OCI-LY3 (cell line): ENCODE results near the gene SMURF2.

ENCODE experiments used
- H2AFZ ChIP-seq: fragments of 200-600, 300-600 bp; shearing (Covaris generic); 2 replicates; pipeline ENCODE4 v1.6.0; 2014; ENCODE audit warnings: antibody characterized with exemption, low read depth, low read length
- H3K27ac ChIP-seq: fragments of 200-600, 300-600 bp; sonication (generic); 2 replicates; pipeline ENCODE4 v1.5.1; 2014; ENCODE audit warnings: mild to moderate bottlenecking, low read length, moderate library complexity, mixed read lengths
- H3K27me3 ChIP-seq: fragments of 200-600, 300-600 bp; sonication (generic); 2 replicates; pipeline ENCODE4 v1.6.1; 2014; ENCODE audit warnings: low read depth, low read length, mixed read lengths
- H3K36me3 ChIP-seq: fragments of 200-600, 300-600 bp; sonication (generic); replicated peaks from 2 replicates; pipeline ENCODE3; 2014; ENCODE audit warnings: low read depth, low read length, mixed read lengths
- H3K4me1 ChIP-seq: fragments of 300-600, 200-600 bp; sonication (generic); 2 replicates; pipeline ENCODE4 v1.6.1; 2014; ENCODE audit warnings: low read length, mixed read lengths
- H3K4me2 ChIP-seq: fragments of 200-600, 300-600 bp; sonication (generic); 2 replicates; pipeline ENCODE4 v1.6.1; 2014; ENCODE audit warnings: low read length, mixed read lengths
- H3K4me3 ChIP-seq: fragments of 300-600, 200-600 bp; sonication (generic); 2 replicates; pipeline ENCODE4 v1.5.1; 2014; ENCODE audit warnings: antibody characterized with exemption, mild to moderate bottlenecking, low read length, moderate library complexity
- H3K79me2 ChIP-seq: fragments of 300-600, 200-600 bp; shearing (Covaris generic); 2 replicates; pipeline ENCODE4 v1.6.1; 2014; ENCODE audit warnings: mild to moderate bottlenecking, low read length, mixed read lengths
- H3K9ac ChIP-seq: fragments of 300-600, 200-600 bp; shearing (Covaris generic); 2 replicates; pipeline ENCODE4 v1.6.0; 2014; ENCODE audit warnings: mild to moderate bottlenecking, low read length, moderate library complexity
- H3K9me3 ChIP-seq: fragments of 200-600, 300-600 bp; shearing (Covaris generic); 2 replicates; pipeline ENCODE4 v1.6.1; 2014; ENCODE audit warnings: low read length, mixed read lengths; ENCODE audit not compliant: insufficient read depth
- H4K20me1 ChIP-seq: fragments of 200-600, 300-600 bp; sonication (generic); 2 replicates; pipeline ENCODE4 v1.6.1; 2016; ENCODE audit warnings: low read length, mixed read lengths; ENCODE audit not compliant: insufficient read depth
- EZH2phosphoT487 ChIP-seq: fragments of 200-600 bp; shearing (Covaris generic); IDR thresholded peaks from 2 replicates; pipeline ENCODE4 v1.6.1; 2018; ENCODE audit warnings: antibody characterized with exemption, mixed run types, low read depth
- TF ChIP-seq, protein P1 (sequence below): fragments of 200-600, 300-600 bp; sonication (generic); IDR thresholded peaks from 2 replicates; pipeline ENCODE4 v1.5.1; 2014; ENCODE audit warnings: antibody characterized with exemption, low read length, low read depth

The SMURF2 gene

DNA sequence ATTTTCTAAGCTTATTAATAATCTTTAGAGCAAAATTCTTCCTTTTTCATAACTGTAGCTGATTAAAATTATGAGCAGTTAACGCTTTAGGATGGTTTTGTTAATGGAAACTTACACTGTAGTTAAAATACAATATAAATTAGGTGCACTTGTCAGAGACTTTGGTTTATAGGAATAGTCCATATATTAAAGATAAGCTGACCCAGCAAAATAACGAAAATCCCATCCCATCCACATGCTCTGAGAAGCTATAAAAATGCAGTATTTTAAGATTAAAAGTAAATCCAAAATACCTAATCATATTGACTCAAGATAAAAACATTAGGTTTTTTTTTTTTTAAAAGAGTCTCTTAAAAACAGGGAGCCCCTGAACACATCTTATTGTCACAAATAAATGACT is 117.4 kb downstream of the SMURF2 start:
- no peak overlapping the region for H3K4me2 ChIP-seq
- TF ChIP-seq EZH2phosphoT487, result no peak
- TF ChIP-seq, protein P1, sequence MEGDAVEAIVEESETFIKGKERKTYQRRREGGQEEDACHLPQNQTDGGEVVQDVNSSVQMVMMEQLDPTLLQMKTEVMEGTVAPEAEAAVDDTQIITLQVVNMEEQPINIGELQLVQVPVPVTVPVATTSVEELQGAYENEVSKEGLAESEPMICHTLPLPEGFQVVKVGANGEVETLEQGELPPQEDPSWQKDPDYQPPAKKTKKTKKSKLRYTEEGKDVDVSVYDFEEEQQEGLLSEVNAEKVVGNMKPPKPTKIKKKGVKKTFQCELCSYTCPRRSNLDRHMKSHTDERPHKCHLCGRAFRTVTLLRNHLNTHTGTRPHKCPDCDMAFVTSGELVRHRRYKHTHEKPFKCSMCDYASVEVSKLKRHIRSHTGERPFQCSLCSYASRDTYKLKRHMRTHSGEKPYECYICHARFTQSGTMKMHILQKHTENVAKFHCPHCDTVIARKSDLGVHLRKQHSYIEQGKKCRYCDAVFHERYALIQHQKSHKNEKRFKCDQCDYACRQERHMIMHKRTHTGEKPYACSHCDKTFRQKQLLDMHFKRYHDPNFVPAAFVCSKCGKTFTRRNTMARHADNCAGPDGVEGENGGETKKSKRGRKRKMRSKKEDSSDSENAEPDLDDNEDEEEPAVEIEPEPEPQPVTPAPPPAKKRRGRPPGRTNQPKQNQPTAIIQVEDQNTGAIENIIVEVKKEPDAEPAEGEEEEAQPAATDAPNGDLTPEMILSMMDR, result no peak
- H3K79me2 ChIP-seq, result no peaks in the 10 kb centered on the region
- no peak overlapping the region for H3K9ac ChIP-seq
- no peak overlapping the region for H2AFZ ChIP-seq
- H3K4me3 ChIP-seq, result no peak overlapping the region
- no peaks in the 10 kb centered on the region for H3K27me3 ChIP-seq
- H3K36me3 ChIP-seq, result peaks cover 26% of the 10 kb centered on the region
- no peaks in the 10 kb centered on the region for H4K20me1 ChIP-seq
- no peaks in the 10 kb centered on the region for H3K9me3 ChIP-seq
- H3K27ac ChIP-seq, result no peak overlapping the region
- no peaks in the 10 kb centered on the region for H3K4me1 ChIP-seq

DNA sequence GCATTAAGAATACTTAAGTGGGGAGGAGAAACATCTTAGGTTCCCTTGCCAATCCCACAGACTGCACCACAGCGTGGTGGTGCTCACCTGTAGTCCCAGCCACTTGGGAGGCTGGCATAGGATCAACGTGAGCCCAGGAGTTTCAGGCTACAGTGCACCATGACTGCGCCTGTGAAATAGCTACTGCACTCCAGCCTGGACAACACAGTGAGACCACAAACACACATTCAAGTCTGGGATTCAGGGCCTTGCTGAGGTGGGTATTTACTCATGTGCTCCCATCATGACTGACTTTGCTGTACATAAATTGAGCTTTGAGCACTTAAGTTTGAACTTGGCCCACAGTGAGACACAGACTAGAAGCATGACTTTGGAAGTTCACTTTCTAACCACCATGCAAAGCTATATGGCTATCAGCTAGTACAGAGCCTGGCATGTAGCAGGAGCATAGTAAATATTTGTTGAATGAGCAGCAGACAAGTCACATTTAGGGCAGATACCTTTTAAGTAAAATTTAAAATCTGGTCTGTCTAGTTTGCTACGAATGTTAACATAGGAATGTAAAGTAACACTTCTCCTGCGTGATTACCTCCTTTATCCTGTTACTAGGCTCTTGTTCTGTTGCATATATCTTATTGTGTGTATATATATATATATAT is 121.9 kb downstream of the SMURF2 start:
- Histone ChIP-seq H3K9ac (no peak overlapping the region), H3K79me2 (no peaks in the 10 kb centered on the region), H3K4me2 (no peak overlapping the region), H4K20me1 (no peaks in the 10 kb centered on the region), H3K4me1 (no peaks in the 10 kb centered on the region), H3K27me3 (no peaks in the 10 kb centered on the region), H3K4me3 (no peak overlapping the region), H3K27ac (no peak overlapping the region), H2AFZ (no peak overlapping the region), H3K9me3 (no peaks in the 10 kb centered on the region), H3K36me3 (peaks cover 51% of the 10 kb centered on the region)
- TF ChIP-seq, protein P1, result no peak
- TF ChIP-seq EZH2phosphoT487, result no peak

GRCh38 chr17:64538508-64539130 is 123.5 kb downstream of the SMURF2 start:
- Histone ChIP-seq H2AFZ (no peak overlapping the region), H3K4me2 (no peak overlapping the region), H3K27ac (no peak overlapping the region), H3K9ac (no peak overlapping the region), H3K27me3 (no peaks in the 10 kb centered on the region), H3K4me3 (no peak overlapping the region), H4K20me1 (no peaks in the 10 kb centered on the region), H3K9me3 (no peaks in the 10 kb centered on the region), H3K36me3 (peaks cover 67% of the 10 kb centered on the region), H3K4me1 (no peaks in the 10 kb centered on the region), H3K79me2 (no peaks in the 10 kb centered on the region)
- TF ChIP-seq, protein P1, result no peak
- TF ChIP-seq EZH2phosphoT487, result no peak

DNA sequence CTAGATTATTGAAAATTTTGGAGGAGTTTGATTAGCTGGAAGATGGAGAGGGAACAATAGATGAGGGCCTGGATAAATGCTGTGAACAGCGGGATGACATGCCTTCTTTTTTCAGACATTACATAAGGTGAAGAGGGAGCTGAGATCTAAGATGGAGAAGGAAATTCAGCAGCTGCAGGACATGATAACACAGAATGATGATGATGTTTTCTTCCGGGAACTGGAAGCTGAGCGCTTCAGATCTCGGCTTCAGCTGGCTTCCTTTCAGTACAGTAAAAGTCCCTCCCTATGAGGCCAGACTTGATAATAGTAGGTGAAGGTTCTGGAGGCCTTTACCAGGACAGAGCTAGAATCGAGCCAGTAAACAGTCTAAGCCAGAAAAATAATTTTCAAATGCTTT is 124.6 kb downstream of the SMURF2 start:
- Histone ChIP-seq H3K9me3 (no peaks in the 10 kb centered on the region), H3K79me2 (no peaks in the 10 kb centered on the region), H3K27ac (no peak overlapping the region), H3K4me1 (no peaks in the 10 kb centered on the region), H3K9ac (no peak overlapping the region), H3K4me3 (no peak overlapping the region), H3K36me3 (peaks cover 70% of the 10 kb centered on the region), H4K20me1 (no peaks in the 10 kb centered on the region), H2AFZ (no peak overlapping the region), H3K27me3 (no peaks in the 10 kb centered on the region), H3K4me2 (no peak overlapping the region)
- TF ChIP-seq, protein P1, result no peak
- TF ChIP-seq EZH2phosphoT487, result no peak
